ENCODE data around the gene EGLN1.

The EGLN1 gene

GRCh38 chr1:231418741-231419107, 3.4 kb downstream of the EGLN1 start:
- no CpG with 5 or more reads among the region's 4 CpGs for WGBS (ENCODE audit: extremely low coverage, insufficient coverage, low lambda C conversion rate)

GRCh38 chr1:231418101-231418740, 3.9 kb downstream of the EGLN1 start:
- Histone ChIP-seq H2BK15ac (replicated peaks; ENCODE audit: low read depth) (no peak overlapping the region), H3K4me3 (ENCODE audit: low read length) (no peak overlapping the region), H3K27me3 (ENCODE audit: insufficient read depth, low read length, poor library complexity) (peaks cover 15% of the 10 kb centered on the region), H3K4me2 (ENCODE audit: low read length) (no peak overlapping the region), H3K18ac (ENCODE audit: low read length) (no peak overlapping the region), H3K4me1 (ENCODE audit: control insufficient read depth, low read depth, low read length) (no peaks in the 10 kb centered on the region), H3K56ac (ENCODE audit: low read length) (no peak overlapping the region), H4K8ac (ENCODE audit: low read depth, low read length) (no peak overlapping the region), H3K27ac (ENCODE audit: low read depth, low read length) (no peak overlapping the region), H2AK5ac (ENCODE audit: low read length) (no peak overlapping the region), H3K79me1 (ENCODE audit: low read length) (no peaks in the 10 kb centered on the region), H3K4ac (ENCODE audit: low read depth, low read length) (no peak overlapping the region), H3K9ac (ENCODE audit: low read length) (no peak overlapping the region), H4K5ac (ENCODE audit: low read length) (no peak overlapping the region), H2BK5ac (ENCODE audit: low read length) (no peak overlapping the region), H3K23ac (ENCODE audit: low read length) (no peak overlapping the region), H3K79me2 (ENCODE audit: control insufficient read depth, insufficient read depth, low read length) (no peaks in the 10 kb centered on the region), H2BK120ac (ENCODE audit: low read depth, low read length) (no peak overlapping the region), H3K36me3 (ENCODE audit: control insufficient read depth, insufficient read depth, low read length) (no peaks in the 10 kb centered on the region)
- no CpG with 5 or more reads among the region's 4 CpGs for WGBS (ENCODE audit: extremely low coverage, insufficient coverage, low lambda C conversion rate)
- no peak for DNase-seq

More at GRCh38 chr1:231418741-231419107, 3.4 kb downstream of the EGLN1 start:
- Histone ChIP-seq H4K5ac (ENCODE audit: low read length) (no peak overlapping the region), H3K79me1 (ENCODE audit: low read length) (no peaks in the 10 kb centered on the region), H3K27me3 (ENCODE audit: insufficient read depth, low read length, poor library complexity) (peaks cover 15% of the 10 kb centered on the region), H2AK5ac (ENCODE audit: low read length) (no peak overlapping the region), H3K4me3 (ENCODE audit: low read length) (no peak overlapping the region), H3K79me2 (ENCODE audit: control insufficient read depth, insufficient read depth, low read length) (no peaks in the 10 kb centered on the region), H3K23ac (ENCODE audit: low read length) (no peak overlapping the region), H2BK15ac (replicated peaks; ENCODE audit: low read depth) (no peak overlapping the region), H3K4me2 (ENCODE audit: low read length) (no peak overlapping the region), H2BK120ac (ENCODE audit: low read depth, low read length) (no peak overlapping the region), H3K27ac (ENCODE audit: low read depth, low read length) (no peak overlapping the region), H3K4ac (ENCODE audit: low read depth, low read length) (no peak overlapping the region), H3K18ac (ENCODE audit: low read length) (no peak overlapping the region), H3K36me3 (ENCODE audit: control insufficient read depth, insufficient read depth, low read length) (no peaks in the 10 kb centered on the region), H3K9ac (ENCODE audit: low read length) (no peak overlapping the region), H3K4me1 (ENCODE audit: control insufficient read depth, low read depth, low read length) (no peaks in the 10 kb centered on the region), H4K8ac (ENCODE audit: low read depth, low read length) (no peak overlapping the region), H2BK5ac (ENCODE audit: low read length) (no peak overlapping the region), H3K56ac (ENCODE audit: low read length) (no peak overlapping the region)
- no peak for DNase-seq

- WGBS (ENCODE audit: extremely low coverage, insufficient coverage, low lambda C conversion rate) = no CpG with 5 or more reads among the region's 2 CpGs
- Histone ChIP-seq H3K9ac (ENCODE audit: low read length) (no peak overlapping the region), H2BK5ac (ENCODE audit: low read length) (no peak overlapping the region)
Observed at GRCh38 chr1:231417513-231417912, 4.6 kb downstream of the EGLN1 start.

GRCh38 chr1:231416901-231417300, 5.2 kb downstream of the EGLN1 start:
- Histone ChIP-seq H3K4me3 (ENCODE audit: low read length) (no peak overlapping the region), H4K5ac (ENCODE audit: low read length) (no peak overlapping the region), H3K23ac (ENCODE audit: low read length) (no peak overlapping the region), H3K9ac (ENCODE audit: low read length) (no peak overlapping the region), H2BK120ac (ENCODE audit: low read depth, low read length) (no peak overlapping the region), H3K4me2 (ENCODE audit: low read length) (no peak overlapping the region), H3K56ac (ENCODE audit: low read length) (no peak overlapping the region), H3K27me3 (ENCODE audit: insufficient read depth, low read length, poor library complexity) (peaks cover 15% of the 10 kb centered on the region), H3K18ac (ENCODE audit: low read length) (no peak overlapping the region), H2AK5ac (ENCODE audit: low read length) (no peak overlapping the region), H4K8ac (ENCODE audit: low read depth, low read length) (no peak overlapping the region), H3K36me3 (ENCODE audit: control insufficient read depth, insufficient read depth, low read length) (no peaks in the 10 kb centered on the region), H3K27ac (ENCODE audit: low read depth, low read length) (no peak overlapping the region), H2BK5ac (ENCODE audit: low read length) (no peak overlapping the region), H3K79me1 (ENCODE audit: low read length) (no peaks in the 10 kb centered on the region), H3K79me2 (ENCODE audit: control insufficient read depth, insufficient read depth, low read length) (no peaks in the 10 kb centered on the region), H3K4me1 (ENCODE audit: control insufficient read depth, low read depth, low read length) (no peaks in the 10 kb centered on the region), H2BK15ac (replicated peaks; ENCODE audit: low read depth) (no peak overlapping the region), H3K4ac (ENCODE audit: low read depth, low read length) (no peak overlapping the region)
- no CpG with 5 or more reads among the region's 1 CpG for WGBS (ENCODE audit: extremely low coverage, insufficient coverage, low lambda C conversion rate)
- no peak for DNase-seq

More at GRCh38 chr1:231417513-231417912, 4.6 kb downstream of the EGLN1 start:
- Histone ChIP-seq H3K27ac (ENCODE audit: low read depth, low read length) (no peak overlapping the region), H3K27me3 (ENCODE audit: insufficient read depth, low read length, poor library complexity) (peaks cover 15% of the 10 kb centered on the region), H3K4me2 (ENCODE audit: low read length) (no peak overlapping the region), H3K79me1 (ENCODE audit: low read length) (no peaks in the 10 kb centered on the region), H4K5ac (ENCODE audit: low read length) (no peak overlapping the region), H3K18ac (ENCODE audit: low read length) (no peak overlapping the region), H3K4ac (ENCODE audit: low read depth, low read length) (no peak overlapping the region), H2AK5ac (ENCODE audit: low read length) (no peak overlapping the region), H3K23ac (ENCODE audit: low read length) (no peak overlapping the region), H4K8ac (ENCODE audit: low read depth, low read length) (no peak overlapping the region), H2BK120ac (ENCODE audit: low read depth, low read length) (no peak overlapping the region), H3K4me3 (ENCODE audit: low read length) (no peak overlapping the region), H3K79me2 (ENCODE audit: control insufficient read depth, insufficient read depth, low read length) (no peaks in the 10 kb centered on the region), H2BK15ac (replicated peaks; ENCODE audit: low read depth) (no peak overlapping the region), H3K4me1 (ENCODE audit: control insufficient read depth, low read depth, low read length) (no peaks in the 10 kb centered on the region), H3K56ac (ENCODE audit: low read length) (no peak overlapping the region), H3K36me3 (ENCODE audit: control insufficient read depth, insufficient read depth, low read length) (no peaks in the 10 kb centered on the region)
- no peak for DNase-seq

GRCh38 chr1:231415018-231415583, 7.0 kb downstream of the EGLN1 start:
- Histone ChIP-seq H4K8ac (ENCODE audit: low read depth, low read length) (no peak overlapping the region), H2BK5ac (ENCODE audit: low read length) (no peak overlapping the region)
- WGBS (ENCODE audit: extremely low coverage, insufficient coverage, low lambda C conversion rate) = no CpG with 5 or more reads among the region's 5 CpGs

More at GRCh38 chr1:231415018-231415583, 7.0 kb downstream of the EGLN1 start:
- no peak overlapping the region for H2AK5ac ChIP-seq (ENCODE audit: low read length)
- H3K18ac ChIP-seq (ENCODE audit: low read length) = no peak overlapping the region
- no peak for DNase-seq
- no peaks in the 10 kb centered on the region for H3K36me3 ChIP-seq (ENCODE audit: control insufficient read depth, insufficient read depth, low read length)
- no peak overlapping the region for H3K9ac ChIP-seq (ENCODE audit: low read length)
- H3K79me2 ChIP-seq (ENCODE audit: control insufficient read depth, insufficient read depth, low read length) = no peaks in the 10 kb centered on the region
- peaks cover 10% of the 10 kb centered on the region for H3K27me3 ChIP-seq (ENCODE audit: insufficient read depth, low read length, poor library complexity)
- H3K4ac ChIP-seq (ENCODE audit: low read depth, low read length) = no peak overlapping the region
- H4K5ac ChIP-seq (ENCODE audit: low read length) = no peak overlapping the region
- H3K56ac ChIP-seq (ENCODE audit: low read length) = no peak overlapping the region
- H2BK120ac ChIP-seq (ENCODE audit: low read depth, low read length) = no peak overlapping the region
- H3K4me1 ChIP-seq (ENCODE audit: control insufficient read depth, low read depth, low read length) = no peaks in the 10 kb centered on the region
- no peak overlapping the region for H3K23ac ChIP-seq (ENCODE audit: low read length)
- no peak overlapping the region for H3K4me2 ChIP-seq (ENCODE audit: low read length)
- H3K27ac ChIP-seq (ENCODE audit: low read depth, low read length) = no peak overlapping the region
- H3K4me3 ChIP-seq (ENCODE audit: low read length) = no peak overlapping the region
- H2BK15ac ChIP-seq (replicated peaks; ENCODE audit: low read depth) = no peak overlapping the region
- no peaks in the 10 kb centered on the region for H3K79me1 ChIP-seq (ENCODE audit: low read length)

Data from mesendoderm (in vitro differentiated cells).